Dermis blood vessel endothelial cell (primary cell): Measurements from ENCODE around the gene DENND6A. TPM values are rescaled to one million over a fixed set of nuclear protein-coding genes. Genes with fewer than 3 reads are reported as not detected.
"Not testable (repeated sequence)": the region's sequence is repeated elsewhere in the genome, so short reads cannot be mapped to it uniquely, and the experiment has no call there.

Experiments
- DNase-seq: peaks from one replicate; pipeline ENCODE4 v3.0.0; 2010
- total RNA-seq: library from RNA; depleted of rRNA; stranded (reverse); fragments of >200 nt; gene quantifications from 2 replicates; pipeline ENCODE4 v1.2.3, GENCODE V29; 2014

DENND6A gene
- total RNA-seq = 29.3 and 35.6 TPM in 2 replicates

- peak; percentile 97 for DNase-seq
Measured at GRCh38 chr3:57692396-57693147, at the start of gene DENND6A. TSS of gene DENND6A (minus strand) at chr3:57693077. CDS start at chr3:57693018, 59 bp downstream.

- DNase-seq = no peak
Measured at GRCh38 chr3:57740027-57740426, 47.1 kb upstream of the DENND6A start.

GRCh38 chr3:57738391-57738790, 45.5 kb upstream of the DENND6A start:
- DNase-seq = no peak

- no peak for DNase-seq
Measured at GRCh38 chr3:57737840-57738239, 45.0 kb upstream of the DENND6A start.

GRCh38 chr3:57735405-57735804, 42.5 kb upstream of the DENND6A start:
- no peak for DNase-seq

- DNase-seq = no peak
Measured at GRCh38 chr3:57733790-57734189, 40.9 kb upstream of the DENND6A start.

- no peak for DNase-seq
Measured at GRCh38 chr3:57731311-57731710, 38.4 kb upstream of the DENND6A start.

GRCh38 chr3:57730682-57731081, 37.8 kb upstream of the DENND6A start:
- no peak for DNase-seq

GRCh38 chr3:57729334-57730045, 36.6 kb upstream of the DENND6A start:
- DNase-seq = no peak

GRCh38 chr3:57727106-57727505, 34.2 kb upstream of the DENND6A start:
- DNase-seq = no peak

GRCh38 chr3:57726397-57726796, 33.5 kb upstream of the DENND6A start:
- no peak for DNase-seq

- DNase-seq = no peak
Measured at GRCh38 chr3:57718118-57718517, 25.2 kb upstream of the DENND6A start.

- DNase-seq = no peak
Measured at GRCh38 chr3:57717205-57717868, 24.5 kb upstream of the DENND6A start.

GRCh38 chr3:57715686-57716085, 22.8 kb upstream of the DENND6A start:
- no peak for DNase-seq

GRCh38 chr3:57709559-57709958, 16.7 kb upstream of the DENND6A start:
- peak; percentile 71 for DNase-seq

GRCh38 chr3:57709031-57709430, 16.2 kb upstream of the DENND6A start:
- peak; percentile 23 for DNase-seq

GRCh38 chr3:57706462-57706861, 13.6 kb upstream of the DENND6A start:
- peak; percentile 44 for DNase-seq

- not testable (repeated sequence) for DNase-seq
Measured at GRCh38 chr3:57705351-57705750, 12.5 kb upstream of the DENND6A start.

GRCh38 chr3:57701781-57702180, 8.9 kb upstream of the DENND6A start:
- DNase-seq = no peak

GRCh38 chr3:57700737-57701136, 7.9 kb upstream of the DENND6A start:
- DNase-seq = no peak

GRCh38 chr3:57699591-57699990, 6.7 kb upstream of the DENND6A start:
- no peak for DNase-seq

GRCh38 chr3:57696801-57697321, 4.0 kb upstream of the DENND6A start:
- DNase-seq = no peak

GRCh38 chr3:57694146-57694545, 1.3 kb upstream of the DENND6A start:
- no peak for DNase-seq

- not testable (repeated sequence) for DNase-seq
Measured at GRCh38 chr3:57692133-57692395, 813 bp downstream of the DENND6A start.
